H9 (cell line): Measurements from ENCODE around the gene CYP24A1. TPM values are rescaled to one million over a fixed set of nuclear protein-coding genes. Genes with fewer than 3 reads are reported as not detected.

Source experiments
- DNase-seq: peaks from one replicate; pipeline ENCODE4 v3.0.0-alpha.2; 2017
- H2AFZ ChIP-seq: one replicate; pipeline ENCODE4 v1.6.1; 2013; ENCODE audit warnings: mild to moderate bottlenecking, low read length, control low read depth, moderate library complexity
- H2AK5ac ChIP-seq: 2 replicates; pipeline ENCODE4 v1.6.1; 2013; ENCODE audit warnings: low read length, control low read depth, mixed read lengths; ENCODE audit not compliant: insufficient read length
- H2BK120ac ChIP-seq: one replicate; pipeline ENCODE4 v1.6.1; 2013; ENCODE audit warnings: low read depth, mild to moderate bottlenecking, low read length, control low read depth, inconsistent platforms; ENCODE audit not compliant: poor library complexity, severe bottlenecking
- H2BK12ac ChIP-seq: 2 replicates; pipeline ENCODE4 v1.6.1; 2013; ENCODE audit warnings: low read length, control low read depth, mixed read lengths, low read depth; ENCODE audit not compliant: insufficient read length
- H2BK15ac ChIP-seq: 2 replicates; pipeline ENCODE4 v1.6.1; 2013; ENCODE audit warnings: low read depth, low read length, control low read depth
- H2BK20ac ChIP-seq: one replicate; pipeline ENCODE4 v1.6.1; 2013; ENCODE audit warnings: low read depth, mild to moderate bottlenecking, low read length, control low read depth, inconsistent platforms; ENCODE audit not compliant: poor library complexity, severe bottlenecking
- H2BK5ac ChIP-seq: 2 replicates; pipeline ENCODE4 v1.6.1; 2013; ENCODE audit warnings: low read length, control low read depth, mixed read lengths; ENCODE audit not compliant: insufficient read length
- H3K14ac ChIP-seq: 2 replicates; pipeline ENCODE4 v1.6.1; 2013; ENCODE audit warnings: low read length, control low read depth; ENCODE audit not compliant: insufficient read depth
- H3K18ac ChIP-seq: 2 replicates; pipeline ENCODE4 v1.6.1; 2013; ENCODE audit warnings: low read depth, mild to moderate bottlenecking, mixed read lengths, low read length, control low read depth; ENCODE audit not compliant: insufficient read length
- H3K23ac ChIP-seq: 2 replicates; pipeline ENCODE4 v1.6.1; 2013; ENCODE audit warnings: low read length, control low read depth, mixed read lengths, low read depth; ENCODE audit not compliant: insufficient read length
- H3K23me2 ChIP-seq: 2 replicates; pipeline ENCODE4 v1.6.1; 2013; ENCODE audit warnings: low read depth, mild to moderate bottlenecking, mixed read lengths, low read length, control low read depth; ENCODE audit not compliant: insufficient read length, poor library complexity, severe bottlenecking
- H3K27ac ChIP-seq: 2 replicates; pipeline ENCODE4 v1.5.1; 2013; ENCODE audit warnings: low read length, control low read depth, mixed read lengths, low read depth; ENCODE audit not compliant: insufficient read length
- H3K27me3 ChIP-seq: 2 replicates; pipeline ENCODE4 v1.6.1; 2013; ENCODE audit warnings: low read length, control low read depth, inconsistent platforms; ENCODE audit not compliant: insufficient read depth
- H3K4ac ChIP-seq: 2 replicates; pipeline ENCODE4 v1.6.1; 2013; ENCODE audit warnings: low read depth, mild to moderate bottlenecking, control low read depth, inconsistent platforms, low read length, moderate library complexity
- H3K4me1 ChIP-seq: 2 replicates; pipeline ENCODE4 v1.6.1; 2013; ENCODE audit warnings: low read length, control low read depth, inconsistent platforms; ENCODE audit not compliant: insufficient read depth
- H3K4me2 ChIP-seq: 2 replicates; pipeline ENCODE4 v1.6.1; 2013; ENCODE audit warnings: low read length, control low read depth, mixed read lengths; ENCODE audit not compliant: insufficient read length, insufficient read depth
- H3K56ac ChIP-seq: 2 replicates; pipeline ENCODE4 v1.6.1; 2013; ENCODE audit warnings: low read depth, mild to moderate bottlenecking, mixed read lengths, low read length, control low read depth; ENCODE audit not compliant: insufficient read length
- H3K79me1 ChIP-seq: 2 replicates; pipeline ENCODE4 v1.6.1; 2013; ENCODE audit warnings: low read depth, mild to moderate bottlenecking, moderate library complexity, low read length, control low read depth, inconsistent platforms; ENCODE audit not compliant: insufficient read depth, poor library complexity, severe bottlenecking
- H3K79me2 ChIP-seq: 2 replicates; pipeline ENCODE4 v1.6.1; 2013; ENCODE audit warnings: low read length, control low read depth, inconsistent platforms; ENCODE audit not compliant: insufficient read depth
- H3K9ac ChIP-seq: 2 replicates; pipeline ENCODE4 v1.6.1; 2013; ENCODE audit warnings: low read length, control low read depth, mixed read lengths; ENCODE audit not compliant: insufficient read length; ENCODE audit errors: extremely low read depth
- H3K9me3 ChIP-seq: one replicate; pipeline ENCODE4 v1.6.1; 2013; ENCODE audit warnings: low read depth, low read length, inconsistent platforms; ENCODE audit not compliant: control insufficient read depth
- H3T11ph ChIP-seq: one replicate; pipeline ENCODE4 v1.6.1; 2013; ENCODE audit warnings: mild to moderate bottlenecking, low read length, control low read depth, inconsistent platforms
- H4K20me1 ChIP-seq: one replicate; pipeline ENCODE4 v1.6.1; 2013; ENCODE audit not compliant: control insufficient read depth, insufficient read length, insufficient read depth
- H4K5ac ChIP-seq: 2 replicates; pipeline ENCODE4 v1.6.1; 2013; ENCODE audit warnings: low read depth, mild to moderate bottlenecking, mixed read lengths, low read length, control low read depth; ENCODE audit not compliant: insufficient read length
- H4K8ac ChIP-seq: replicated peaks from 2 replicates; pipeline ENCODE4 v1.6.1; 2013; ENCODE audit warnings: low read length, control low read depth, mixed read lengths, low read depth; ENCODE audit not compliant: insufficient read length
- H4K91ac ChIP-seq: 2 replicates; pipeline ENCODE4 v1.6.1; 2013; ENCODE audit warnings: low read depth, mild to moderate bottlenecking, moderate library complexity, mixed read lengths, low read length, control low read depth; ENCODE audit not compliant: insufficient read length
- H3K27ac Mint-ChIP-seq, 3 experiments: 2 replicates in 2 of 3; 3 replicates in 1 of 3; pipeline ENCODE4 v1.8.0; 2020 to 2021; ENCODE audit warnings: mixed read lengths in 3 of 3, mild to moderate bottlenecking in 1 of 3, moderate library complexity in 1 of 3
- H3K27me3 Mint-ChIP-seq: 2 replicates; pipeline ENCODE4 v1.8.0; 2021; ENCODE audit warnings: low read depth, mild to moderate bottlenecking, moderate library complexity, mixed read lengths
- H3K36me3 Mint-ChIP-seq, 3 experiments: 2 replicates in 2 of 3; 3 replicates in 1 of 3; pipeline ENCODE4 v1.8.0; 2020 to 2021; ENCODE audit warnings: low read depth in 3 of 3, mixed read lengths in 3 of 3; ENCODE audit not compliant: insufficient read depth in 1 of 3
- H3K4me1 Mint-ChIP-seq, 2 experiments: 2 replicates each; pipeline ENCODE4 v1.8.0; 2020; ENCODE audit warnings: mixed read lengths in 2 of 2
- H3K4me3 Mint-ChIP-seq, 2 experiments: 2 replicates in 1 of 2; 3 replicates in 1 of 2; pipeline ENCODE4 v1.8.0; 2020 to 2021; ENCODE audit warnings: mild to moderate bottlenecking in 2 of 2, mixed read lengths in 2 of 2, moderate library complexity in 1 of 2
- H3K9me3 Mint-ChIP-seq, 2 experiments: 2 replicates in 1 of 2; 3 replicates in 1 of 2; pipeline ENCODE4 v1.8.0; 2020; ENCODE audit warnings: mild to moderate bottlenecking in 2 of 2, mixed read lengths in 2 of 2, moderate library complexity in 1 of 2
- WGBS: extraction: QIAGEN DNeasy Blood & Tissue Kit; methylation state at CpG from one replicate; pipeline ENCODE4 v1.1.7; 2013; ENCODE audit warnings: missing lambda C conversion rate, low lambda C conversion rate, mixed read lengths; ENCODE audit not compliant: insufficient read length; ENCODE audit errors: extremely low coverage; 5-methylcytosine and 5-hydroxymethylcytosine counted together
- total RNA-seq: library from RNA; stranded (reverse); gene quantifications from 2 replicates; pipeline ENCODE4 v1.2.1, GENCODE V29; 2021
- TF ChIP-seq, protein P1 (sequence below): fragments of 200-600 bp; sonication (generic); conservative IDR thresholded peaks from 3 replicates; pipeline ENCODE4 v1.8.0; 2021; ENCODE audit warnings: antibody characterized with exemption, mild to moderate bottlenecking

The CYP24A1 gene
- total RNA-seq, 1 experiment from 2014 or later: not detected

DNA sequence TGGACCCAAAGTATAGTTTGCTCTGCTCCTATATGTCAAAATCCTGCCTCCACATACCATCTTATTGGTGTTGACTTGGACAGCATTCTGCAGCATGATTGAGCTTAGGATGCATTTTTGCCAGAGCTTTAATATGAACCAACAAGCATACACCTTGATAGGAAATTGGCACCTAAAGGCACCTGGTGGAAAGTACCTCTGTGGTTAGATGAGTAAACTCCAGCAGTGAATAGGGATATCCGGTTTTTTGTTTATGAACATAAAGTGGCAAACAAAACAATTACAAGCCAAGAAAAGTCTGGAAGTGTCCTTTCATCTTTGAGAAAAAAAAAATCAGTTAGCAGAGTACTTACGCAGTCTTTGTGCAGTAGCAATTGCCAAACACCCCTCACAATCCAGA lies 6.2 kb upstream of the CYP24A1 start:
- Histone ChIP-seq H3K9me3 (no peaks in the 10 kb centered on the region), H2AK5ac (no peak overlapping the region), H3T11ph (no peak overlapping the region), H3K4me1 (no peaks in the 10 kb centered on the region), H4K8ac (no peak overlapping the region), H3K4ac (no peak overlapping the region), H3K79me2 (no peaks in the 10 kb centered on the region), H2BK15ac (no peak overlapping the region), H2BK20ac (no peak overlapping the region), H3K56ac (no peak overlapping the region), H3K79me1 (no peaks in the 10 kb centered on the region), H2BK5ac (no peak overlapping the region), H4K5ac (no peak overlapping the region), H3K23ac (no peak overlapping the region), H2BK12ac (no peak overlapping the region), H4K20me1 (no peaks in the 10 kb centered on the region), H4K91ac (no peak overlapping the region), H3K9ac (no peak overlapping the region), H3K18ac (no peak overlapping the region), H3K27ac (no peak overlapping the region), H2BK120ac (no peak overlapping the region), H3K23me2 (peaks cover under 1% of the 10 kb centered on the region), H2AFZ (no peak overlapping the region), H3K14ac (no peak overlapping the region), H3K4me2 (no peak overlapping the region), H3K27me3 (peaks cover 1% of the 10 kb centered on the region; the same call in 1 of the 2 replicates)
- Mint-ChIP-seq H3K27me3 (peaks cover 23% of the 10 kb centered on the region), H3K9me3 (no peaks in the 10 kb centered on the region), H3K27ac (no peak overlapping the region), H3K4me1 (peaks cover 1 to 2% of the 10 kb centered on the region in 2 experiments), H3K36me3 (no peaks in the 10 kb centered on the region), H3K4me3 (no peak overlapping the region)
- DNase-seq: no peak
- WGBS: no CpG with 5 or more reads among the region's 2 CpGs
- TF ChIP-seq, protein P1, sequence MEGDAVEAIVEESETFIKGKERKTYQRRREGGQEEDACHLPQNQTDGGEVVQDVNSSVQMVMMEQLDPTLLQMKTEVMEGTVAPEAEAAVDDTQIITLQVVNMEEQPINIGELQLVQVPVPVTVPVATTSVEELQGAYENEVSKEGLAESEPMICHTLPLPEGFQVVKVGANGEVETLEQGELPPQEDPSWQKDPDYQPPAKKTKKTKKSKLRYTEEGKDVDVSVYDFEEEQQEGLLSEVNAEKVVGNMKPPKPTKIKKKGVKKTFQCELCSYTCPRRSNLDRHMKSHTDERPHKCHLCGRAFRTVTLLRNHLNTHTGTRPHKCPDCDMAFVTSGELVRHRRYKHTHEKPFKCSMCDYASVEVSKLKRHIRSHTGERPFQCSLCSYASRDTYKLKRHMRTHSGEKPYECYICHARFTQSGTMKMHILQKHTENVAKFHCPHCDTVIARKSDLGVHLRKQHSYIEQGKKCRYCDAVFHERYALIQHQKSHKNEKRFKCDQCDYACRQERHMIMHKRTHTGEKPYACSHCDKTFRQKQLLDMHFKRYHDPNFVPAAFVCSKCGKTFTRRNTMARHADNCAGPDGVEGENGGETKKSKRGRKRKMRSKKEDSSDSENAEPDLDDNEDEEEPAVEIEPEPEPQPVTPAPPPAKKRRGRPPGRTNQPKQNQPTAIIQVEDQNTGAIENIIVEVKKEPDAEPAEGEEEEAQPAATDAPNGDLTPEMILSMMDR: no peak
